ENCODE results near the gene SFXN1.

GRCh38 chr5:175491223-175491622, 12.9 kb downstream of the SFXN1 start:
- TF ChIP-seq CTCF (IDR thresholded peaks at IDR 0.05; ENCODE audit: extremely low read depth in 1 of 2, insufficient read depth in 1 of 2, low read depth in 1 of 2, low read length in 2 of 2): no peak
- no peak for TF ChIP-seq POLR2AphosphoS5 (IDR thresholded peaks at IDR 0.05; ENCODE audit: insufficient read depth, low read depth, low read length)
- TF ChIP-seq EZH2 (IDR thresholded peaks at IDR 0.05; ENCODE audit: borderline replicate concordance, low read depth, low read length, severe bottlenecking): no peak
- TF ChIP-seq JUN (IDR thresholded peaks at IDR 0.05; ENCODE audit: borderline replicate concordance, insufficient read depth, insufficient read length, low read depth): no peak
- TF ChIP-seq POLR2A (IDR thresholded peaks at IDR 0.05; ENCODE audit: low read depth, low read length): no peak
- TF ChIP-seq GATA2 (IDR thresholded peaks at IDR 0.05; ENCODE audit: insufficient read depth, insufficient read length, low read depth, low read length): no peak
